ENCODE results near the gene PALLD.

PALLD gene

GRCh38 chr4:168631241-168632162, 134.7 kb downstream of the PALLD start (continued):
- peak; percentile 54; the same call in 1 of the 2 replicates for TF ChIP-seq HOXD13 (CRISPR knock-in tag; IDR thresholded peaks at IDR 0.05; ENCODE audit: borderline replicate concordance)
- no peak for TF ChIP-seq ZNF214 (tag by site-specific recombination; IDR thresholded peaks at IDR 0.05; ENCODE audit: borderline replicate concordance)
- TF ChIP-seq ZFP69B (tag by site-specific recombination; IDR thresholded peaks at IDR 0.05) = peak; percentile 76
- TF ChIP-seq KLF1 (tag by site-specific recombination; IDR thresholded peaks at IDR 0.05) = peak; percentile 56; the same call in 1 of the 2 replicates
- TF ChIP-seq ZNF114 (tag by site-specific recombination; IDR thresholded peaks at IDR 0.05) = no peak
- peak; percentile 86 for TF ChIP-seq WT1 (tag by site-specific recombination; IDR thresholded peaks at IDR 0.05)
- no peak for TF ChIP-seq PRDM6 (tag by site-specific recombination; IDR thresholded peaks at IDR 0.05)
- TF ChIP-seq ZNF280C (tag by site-specific recombination; IDR thresholded peaks at IDR 0.05) = no peak
- TF ChIP-seq ZNF488 (tag by site-specific recombination; IDR thresholded peaks at IDR 0.05) = no peak
- TF ChIP-seq ZBTB20 (tag by site-specific recombination; IDR thresholded peaks at IDR 0.05) = peak; percentile 80
- TF ChIP-seq HOXA7 (CRISPR knock-in tag; IDR thresholded peaks at IDR 0.05; ENCODE audit: borderline replicate concordance) = no peak
- no peak; the same call in 1 of the 2 replicates for TF ChIP-seq ZBTB44 (tag by site-specific recombination; IDR thresholded peaks at IDR 0.05)
- TF ChIP-seq ZBTB48 (tag by site-specific recombination; IDR thresholded peaks at IDR 0.05) = peak; percentile 32; the same call in 1 of the 2 replicates
- peak; percentile 76 for TF ChIP-seq KLF9 (tag by site-specific recombination; IDR thresholded peaks at IDR 0.05; ENCODE audit: low read depth)
- no peak for TF ChIP-seq ZNF707 (tag by site-specific recombination; IDR thresholded peaks at IDR 0.05)
- no peak for TF ChIP-seq KLF16 (tag by site-specific recombination; IDR thresholded peaks at IDR 0.05)
- peak; percentile 42 for TF ChIP-seq ZXDB (tag by site-specific recombination; IDR thresholded peaks at IDR 0.05)
- TF ChIP-seq ZNF639 (tag by site-specific recombination; IDR thresholded peaks at IDR 0.05) = no peak
- TF ChIP-seq ZNF776 (tag by site-specific recombination; IDR thresholded peaks at IDR 0.05; ENCODE audit: borderline replicate concordance) = no peak
- no peak for TF ChIP-seq ZBTB7A (tag by site-specific recombination; IDR thresholded peaks at IDR 0.05; ENCODE audit: low read depth)
- TF ChIP-seq GLIS1 (tag by site-specific recombination; IDR thresholded peaks at IDR 0.05) = peak; percentile 37
- no peak for TF ChIP-seq ZNF555 (tag by site-specific recombination; conservative IDR thresholded peaks at IDR 0.05)
- TF ChIP-seq ZBTB6 (tag by site-specific recombination; IDR thresholded peaks at IDR 0.05) = peak; percentile 81
- peak; percentile 28; the same call in 1 of the 2 replicates for TF ChIP-seq EGR2 (tag by site-specific recombination; IDR thresholded peaks at IDR 0.05; ENCODE audit: low read depth)
- peak; percentile 97 for TF ChIP-seq ZNF335 (tag by site-specific recombination; conservative IDR thresholded peaks at IDR 0.05)
- 0 out of 2 replicates have a peak, but pooled peaks have one; percentile 26 for TF ChIP-seq SCRT2 (tag by site-specific recombination; IDR thresholded peaks at IDR 0.05)
- TF ChIP-seq ZNF140 (tag by site-specific recombination; IDR thresholded peaks at IDR 0.05) = no peak
- no peak for TF ChIP-seq ZNF664 (tag by site-specific recombination; IDR thresholded peaks at IDR 0.05)
- 0 out of 2 replicates have a peak, but pooled peaks have one; percentile 10 for TF ChIP-seq ZBTB8A (tag by site-specific recombination; IDR thresholded peaks at IDR 0.05)
- TF ChIP-seq ZNF768 (tag by site-specific recombination; IDR thresholded peaks at IDR 0.05) = no peak
- TF ChIP-seq ZNF530 (tag by site-specific recombination; IDR thresholded peaks at IDR 0.05; ENCODE audit: low read depth) = no peak

Data from HEK293 (cell line).